T1000 (cell line): ENCODE results near the gene PIK3R6.

Experiments
- DNase-seq: peaks from one replicate; lab custom pipeline; 2025; ENCODE audit warnings: mixed read lengths; lab: John Stamatoyannopoulos, UW

PIK3R6 gene

GRCh38 chr17:8894673-8895578, 27.5 kb upstream of the PIK3R6 start:
- no peak for DNase-seq

DNA sequence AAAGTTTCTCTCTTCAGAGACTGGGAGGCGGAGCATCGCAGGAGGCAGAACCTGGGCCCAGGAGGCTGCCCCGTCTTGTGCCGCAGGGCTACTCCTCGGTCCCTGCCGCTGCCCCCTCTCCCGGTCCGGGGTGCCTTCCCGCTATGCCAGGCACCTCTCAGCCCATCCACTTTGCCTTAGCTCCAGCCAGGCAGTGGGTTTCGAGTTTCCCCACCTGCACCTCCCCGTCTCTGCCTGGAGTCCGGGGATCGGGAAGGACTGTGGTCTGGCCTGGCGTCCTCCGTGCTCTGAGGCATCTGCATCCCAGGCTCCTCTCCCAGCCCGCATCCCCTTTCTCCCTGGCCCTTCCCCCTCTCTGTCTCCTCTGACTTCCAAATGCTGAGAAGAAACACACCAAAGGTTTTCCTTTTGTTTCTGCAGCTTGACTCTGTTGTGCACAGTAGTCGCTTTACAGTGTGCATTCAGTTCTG, 26.8 kb upstream of the PIK3R6 start:
- no peak for DNase-seq

DNA sequence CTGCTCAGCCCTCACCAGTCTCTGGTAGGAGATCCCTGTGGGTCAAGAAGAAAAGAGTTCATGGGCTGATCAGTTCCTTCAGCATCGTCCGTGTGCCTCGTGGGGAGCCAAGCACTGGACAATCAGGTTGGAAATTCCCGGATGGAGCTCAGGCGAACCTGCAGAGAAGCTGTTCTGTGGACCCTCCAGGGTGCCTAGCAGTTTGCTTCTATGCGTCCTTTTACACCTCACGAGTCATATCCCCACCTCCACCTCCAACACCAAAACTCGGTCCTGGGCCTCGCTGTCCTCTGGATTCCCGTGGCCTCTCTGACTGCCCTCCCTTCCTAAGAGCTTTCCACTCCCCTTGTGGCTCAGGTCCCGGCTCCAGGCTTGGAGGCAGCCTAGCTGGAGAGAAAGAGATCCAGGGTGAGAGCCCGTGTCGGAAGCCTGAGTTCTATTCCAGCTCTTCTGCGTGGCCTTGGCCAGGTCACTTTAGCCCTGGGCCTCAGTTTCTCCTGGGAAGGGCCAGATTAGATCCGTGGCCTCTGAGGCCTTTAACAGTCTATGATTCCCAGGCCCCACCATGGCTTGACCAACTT, 26.2 kb upstream of the PIK3R6 start:
- DNase-seq: no peak

GRCh38 chr17:8893059-8893458, 25.6 kb upstream of the PIK3R6 start:
- no peak for DNase-seq

DNA sequence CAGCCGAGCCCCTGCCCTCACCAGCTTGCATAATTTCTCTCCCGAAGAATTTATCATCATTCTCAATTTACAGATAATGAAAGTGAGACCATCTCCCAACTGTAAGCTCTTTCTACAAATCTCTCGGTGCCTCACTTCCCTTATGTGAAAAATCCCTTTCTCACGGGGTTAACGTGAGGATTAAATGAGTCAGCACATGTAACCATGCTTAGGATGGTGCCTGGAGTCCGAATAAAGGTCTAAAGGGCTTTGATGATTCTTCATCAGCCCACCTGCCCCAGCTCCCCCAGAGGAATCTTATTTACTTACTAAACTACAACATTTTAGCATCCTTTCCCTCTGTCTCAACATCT, 24.8 kb upstream of the PIK3R6 start:
- no peak for DNase-seq

GRCh38 chr17:8890671-8891070, 23.2 kb upstream of the PIK3R6 start:
- DNase-seq: no peak

- DNase-seq: no peak
Observed at GRCh38 chr17:8889458-8890210, 22.2 kb upstream of the PIK3R6 start.

- DNase-seq: no peak
Observed at GRCh38 chr17:8888704-8889302, 21.3 kb upstream of the PIK3R6 start.

- no peak for DNase-seq
Observed at GRCh38 chr17:8887834-8888703, 20.6 kb upstream of the PIK3R6 start.

DNA sequence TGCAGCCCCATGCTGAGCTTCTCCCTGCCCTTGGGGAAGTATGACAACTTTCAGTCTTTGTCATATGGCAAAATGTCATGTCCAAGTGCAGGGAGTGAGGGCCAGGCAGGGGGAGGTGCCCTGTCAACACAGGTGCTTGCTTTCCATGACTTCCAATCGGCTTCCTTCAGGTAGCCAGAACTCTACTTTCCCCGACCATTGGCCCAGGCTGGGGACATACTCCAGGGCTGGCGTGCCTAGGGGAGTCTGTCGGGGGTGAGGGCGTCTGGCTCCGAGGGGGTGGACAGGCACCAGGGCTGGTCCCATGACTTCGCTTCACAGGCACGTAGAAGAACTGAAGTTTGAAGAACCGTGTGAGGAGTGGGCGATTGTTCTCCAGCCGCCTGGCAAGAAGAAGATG, 19.8 kb upstream of the PIK3R6 start:
- DNase-seq: no peak

GRCh38 chr17:8885967-8886684, 18.7 kb upstream of the PIK3R6 start:
- no peak for DNase-seq

DNA sequence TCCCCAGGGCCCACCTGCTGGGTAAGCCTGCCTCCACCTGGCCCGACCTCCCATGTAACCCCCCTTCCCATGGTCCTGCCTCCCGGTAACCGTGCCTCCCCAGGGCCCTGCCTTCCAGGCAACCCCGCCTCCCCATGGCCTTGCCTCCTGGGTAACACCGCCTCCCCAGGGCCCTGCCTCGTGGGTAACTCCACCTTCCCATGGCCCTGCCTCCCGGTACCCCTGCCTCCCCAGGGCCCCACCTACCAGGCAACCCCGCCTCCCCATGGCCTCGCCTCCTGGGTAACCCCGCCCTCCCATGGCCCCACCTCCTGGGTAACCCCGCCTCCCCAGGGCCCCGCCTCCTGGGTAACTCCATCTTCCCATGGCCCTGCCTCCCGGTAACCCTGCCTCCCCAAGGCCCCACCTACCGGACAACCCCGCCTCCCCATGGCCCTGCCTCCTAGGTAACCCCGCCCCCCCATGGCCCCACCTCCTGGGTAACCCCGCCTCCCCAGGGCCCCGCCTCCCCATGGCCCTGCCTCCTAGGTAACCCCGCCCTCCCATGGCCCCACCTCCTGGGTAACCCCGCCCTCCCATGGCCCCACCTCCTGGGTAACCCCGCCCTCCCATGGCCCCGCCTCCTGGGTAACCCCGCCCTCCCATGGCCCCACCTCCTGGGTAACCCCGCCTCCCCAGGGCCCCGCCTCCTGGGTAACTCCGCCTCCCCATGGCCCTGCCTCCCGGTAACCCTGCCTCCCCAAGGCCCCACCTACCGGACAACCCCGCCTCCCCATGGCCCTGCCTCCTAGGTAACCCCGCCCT, 17.9 kb upstream of the PIK3R6 start:
- DNase-seq: peak; percentile 4

DNA sequence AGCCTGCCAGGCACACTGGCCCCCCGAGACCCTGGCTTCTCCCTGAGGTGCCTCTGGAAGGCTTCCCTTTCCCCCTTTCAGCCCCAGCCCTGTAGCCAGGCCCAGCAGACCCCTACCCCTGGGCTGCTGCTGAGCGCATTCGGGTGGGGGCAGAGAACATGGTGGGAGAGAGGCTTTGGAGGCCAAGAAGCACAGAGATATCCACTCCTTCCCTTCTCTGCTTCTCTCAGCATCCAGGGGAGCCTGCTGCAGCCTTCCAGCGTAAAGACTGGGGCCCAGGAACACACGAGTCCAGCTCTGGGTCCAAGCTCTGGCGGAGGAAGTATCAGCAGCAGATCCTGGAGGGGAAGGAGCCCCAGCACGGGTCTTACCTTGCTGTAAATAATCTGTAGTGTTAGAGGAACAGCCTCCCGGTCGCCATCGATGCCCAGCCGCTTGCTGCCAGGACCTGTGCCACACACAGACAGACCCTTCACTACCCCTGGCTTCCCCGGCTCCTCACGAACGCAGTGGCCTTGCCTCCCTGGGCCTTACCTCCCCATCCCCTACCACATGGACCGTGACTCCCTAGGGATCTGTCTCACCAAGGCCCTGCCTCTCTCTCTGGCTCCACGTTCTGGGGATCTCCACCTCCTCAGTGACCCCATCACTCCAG, 17.0 kb upstream of the PIK3R6 start:
- no peak for DNase-seq

DNA sequence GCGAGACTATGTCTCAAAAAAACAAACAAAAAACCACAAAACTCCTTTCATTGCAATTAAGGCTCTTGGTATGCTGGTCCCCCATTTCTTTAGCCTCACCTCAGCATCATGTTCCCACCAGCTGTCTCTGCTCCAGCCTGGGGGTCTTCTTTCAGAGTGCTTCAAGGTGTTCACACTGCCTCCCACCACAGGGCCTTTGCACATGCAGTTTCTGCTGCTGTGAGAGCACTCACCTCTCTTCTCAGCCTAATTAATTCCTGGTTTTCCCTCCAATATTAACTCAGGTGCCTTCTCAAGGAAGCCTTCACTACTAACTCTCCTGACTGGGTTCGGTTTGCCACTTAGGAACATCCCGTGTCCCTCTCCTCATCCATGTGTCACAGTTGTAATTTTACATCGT, 15.9 kb upstream of the PIK3R6 start:
- no peak for DNase-seq

- no peak for DNase-seq
Observed at GRCh38 chr17:8881606-8882005, 14.1 kb upstream of the PIK3R6 start.

DNA sequence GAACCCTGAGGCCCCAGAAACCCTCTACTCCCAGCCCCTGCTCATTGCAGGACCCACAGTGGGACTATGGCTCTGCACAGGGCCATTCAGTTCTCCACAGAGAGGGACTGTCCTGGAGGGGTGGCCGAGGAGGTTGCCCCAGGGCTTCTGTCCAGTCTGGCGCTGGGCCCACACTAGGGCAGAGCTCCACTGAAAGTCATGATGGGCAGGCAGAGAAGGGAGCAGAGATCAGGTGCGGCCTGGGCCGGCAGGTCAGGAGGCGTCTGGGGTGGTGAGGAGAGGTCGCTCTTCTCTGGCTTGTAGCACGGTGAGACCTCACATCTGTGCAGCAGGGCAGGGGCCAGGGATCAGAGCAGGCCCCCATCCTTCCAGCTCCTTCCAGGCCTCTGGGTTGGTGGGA, 13.0 kb upstream of the PIK3R6 start:
- no peak for DNase-seq

- no peak for DNase-seq
Observed at GRCh38 chr17:8879410-8879809, 11.9 kb upstream of the PIK3R6 start.

GRCh38 chr17:8877984-8878383, 10.5 kb upstream of the PIK3R6 start:
- DNase-seq: no peak

DNA sequence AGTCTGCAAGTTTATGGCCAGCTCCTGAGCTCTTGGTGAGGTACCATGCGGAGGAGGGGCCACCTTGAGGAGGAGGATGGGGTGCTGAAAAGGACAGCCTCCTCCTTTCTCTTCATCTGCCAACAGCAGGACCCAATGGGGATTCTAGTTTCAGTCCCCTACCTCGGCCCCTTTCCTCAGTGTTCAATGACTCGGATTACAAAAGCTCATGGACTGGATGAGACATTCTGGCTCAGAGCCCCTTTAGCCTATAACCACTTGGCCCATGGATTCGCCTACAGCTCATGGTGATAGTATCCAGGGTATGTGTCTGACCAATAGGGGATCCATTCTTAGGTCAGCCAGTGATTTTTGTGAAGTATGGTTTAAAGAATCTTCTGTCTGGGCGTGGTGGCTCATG, 8.5 kb upstream of the PIK3R6 start:
- no peak for DNase-seq
